GM12874 (cell line): ENCODE results near the gene CEP162.

Experiments used
- CTCF ChIP-seq: IDR thresholded peaks from 2 replicates; pipeline ENCODE4 v1.5.1; 2011; ENCODE audit warnings: low read depth, mild to moderate bottlenecking, control low read depth, low read length, moderate library complexity; ENCODE audit not compliant: insufficient read depth

The CEP162 gene

DNA sequence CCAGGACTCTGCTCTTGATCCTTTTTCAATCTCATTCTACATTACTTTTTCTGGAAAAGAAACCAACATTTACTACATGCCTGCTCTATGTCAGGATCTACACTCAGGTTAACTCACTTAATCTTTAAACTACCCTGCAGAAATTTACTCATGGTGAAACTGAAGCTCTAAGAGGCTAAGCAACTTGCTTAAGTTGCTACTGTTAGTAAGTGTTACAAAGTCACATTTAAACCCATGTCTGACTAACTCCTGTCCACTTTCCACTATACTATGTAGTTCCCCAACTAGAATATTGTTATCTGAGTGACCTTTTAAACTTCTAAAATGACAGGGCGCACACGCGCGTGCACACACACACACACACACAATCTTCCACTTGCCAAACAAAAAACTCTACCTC is 5.0 kb downstream of the CEP162 start:
- no peak for TF ChIP-seq CTCF

GRCh38 chr6:84220809-84221409 is 6.5 kb downstream of the CEP162 start:
- TF ChIP-seq CTCF: no peak

- TF ChIP-seq CTCF: no peak
These were observed 9.4 kb downstream of the CEP162 start for GRCh38 chr6:84218091-84218490.

- TF ChIP-seq CTCF: no peak
These were observed 14.2 kb downstream of the CEP162 start for GRCh38 chr6:84213217-84213616.

- TF ChIP-seq CTCF: no peak
These were observed 23.4 kb downstream of the CEP162 start for GRCh38 chr6:84204011-84204410.

DNA sequence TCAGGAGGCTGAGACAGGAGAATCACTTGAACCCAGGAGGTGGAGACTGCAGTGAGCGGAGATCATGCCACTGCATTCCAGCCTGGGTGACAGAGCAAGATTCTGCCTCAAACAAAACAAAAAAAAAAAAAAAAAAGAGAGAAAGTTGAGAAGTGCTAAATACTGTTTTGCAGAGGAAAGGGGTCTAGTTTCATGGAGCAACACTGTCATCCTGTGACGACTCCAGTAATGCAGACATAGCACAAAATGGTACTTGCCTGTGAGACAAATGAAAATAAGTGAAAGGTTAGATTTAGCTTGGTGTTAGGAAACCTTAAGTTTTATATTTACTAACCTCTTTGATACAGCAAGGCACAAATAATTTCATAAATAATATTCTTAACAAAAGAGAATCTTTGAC is 29.7 kb downstream of the CEP162 start:
- TF ChIP-seq CTCF: no peak

DNA sequence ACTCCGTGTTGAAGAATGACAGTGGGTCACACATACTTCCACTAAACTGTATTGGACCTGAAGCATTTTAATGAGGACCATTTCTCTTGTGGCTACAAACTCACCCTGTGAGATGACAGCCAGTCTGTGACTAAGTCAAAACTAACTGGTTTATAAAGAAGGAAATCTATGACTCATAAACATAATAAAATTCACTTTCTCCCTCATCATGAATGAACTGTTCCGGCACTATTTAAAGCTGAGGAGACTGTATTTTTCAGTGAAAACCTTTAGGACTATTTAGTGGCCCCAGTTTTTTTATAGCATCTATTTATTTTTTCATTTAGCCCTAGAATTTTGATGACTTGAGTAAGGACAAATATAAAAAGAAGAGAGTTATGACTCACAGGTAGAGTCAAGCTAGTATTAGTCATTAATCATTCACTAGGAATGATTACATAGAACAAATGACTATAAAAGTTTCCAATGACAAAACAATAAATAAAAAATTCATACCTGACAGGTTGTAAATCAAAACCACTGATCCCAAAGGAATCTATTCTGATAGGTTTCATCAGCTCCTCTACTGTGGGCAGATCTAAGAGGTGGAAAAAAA is 34.2 kb downstream of the CEP162 start:
- TF ChIP-seq CTCF: no peak
